ENCODE results near the gene GHRHR.

DNA sequence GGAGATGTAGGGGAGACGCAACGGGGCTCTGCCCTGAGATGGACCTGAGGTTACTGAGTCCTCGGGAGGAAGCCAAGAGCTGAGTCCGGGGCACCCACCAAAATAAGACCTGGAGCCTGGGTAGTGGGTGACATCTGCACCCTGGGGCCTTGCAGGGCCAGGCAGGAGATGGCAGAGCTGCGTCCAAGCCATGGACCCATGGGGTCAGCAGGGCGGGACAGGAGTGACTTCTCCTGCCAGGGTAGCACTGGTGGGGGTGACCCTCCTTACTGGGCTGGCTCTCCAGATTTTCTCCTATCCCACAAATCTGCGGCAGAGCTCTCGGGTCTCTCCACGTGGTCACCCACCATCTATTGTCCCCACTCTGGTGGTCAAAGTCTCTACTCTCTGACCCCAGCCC lies 2.1 kb downstream of the GHRHR start:
- TF ChIP-seq POLR2A (IDR thresholded peaks at IDR 0.05) (no peak), CTCF (IDR thresholded peaks at IDR 0.05) (no peak)

All from uterus (tissue), 2 donors.